H1 (cell line): Measurements from ENCODE around the gene TIE1. TPM values are rescaled to one million over a fixed set of nuclear protein-coding genes. Genes with fewer than 3 reads are reported as not detected.

ENCODE experiments used
- CTCF ChIA-PET: fragments of 300-600 bp; sonication (Branson Sonifier 250); formaldehyde crosslinking; loops from one replicate; lab custom pipeline; 2021; ENCODE audit not compliant: partially characterized antibody; lab: Charles Lee
- POLR2A ChIA-PET: fragments of 300-600 bp; sonication (Branson Sonifier 250); formaldehyde crosslinking; loops from one replicate; lab custom pipeline; 2021; ENCODE audit warnings: inconsistent platforms; ENCODE audit not compliant: partially characterized antibody; lab: Charles Lee
- DNase-seq, 2 experiments: peaks; one replicate each; pipeline versions ENCODE4 v3.0.0 to v3.0.0-alpha.2; 2010 to 2022; ENCODE audit warnings: low spot score in 2 of 2, low read depth in 1 of 2, mixed read lengths in 1 of 2
- FAIRE-seq: peaks from 2 replicates; lab custom pipeline; 2011; peaks lifted over from hg19 to GRCh38; lab: Jason Lieb, UNC
- H2AFZ ChIP-seq: 2 replicates; pipeline ENCODE4 v1.8.1; 2012; ENCODE audit warnings: low read length, inconsistent platforms
- H2AK5ac ChIP-seq: 2 replicates; pipeline ENCODE4 v1.6.1; 2013; ENCODE audit warnings: low read depth, low read length
- H2BK120ac ChIP-seq: replicated peaks from 2 replicates; pipeline ENCODE3; 2013; ENCODE audit warnings: low read depth, low read length, inconsistent platforms
- H2BK12ac ChIP-seq: 2 replicates; pipeline ENCODE4 v1.6.1; 2013; ENCODE audit warnings: low read depth, low read length
- H2BK15ac ChIP-seq: 2 replicates; pipeline ENCODE4 v1.6.1; 2013; ENCODE audit warnings: low read length
- H2BK20ac ChIP-seq: 2 replicates; pipeline ENCODE4 v1.6.1; 2013; ENCODE audit warnings: low read length
- H2BK5ac ChIP-seq: 2 replicates; pipeline ENCODE4 v1.6.1; 2013; ENCODE audit warnings: low read depth, low read length
- H3K14ac ChIP-seq: 2 replicates; pipeline ENCODE4 v1.6.1; 2013; ENCODE audit warnings: inconsistent platforms; ENCODE audit not compliant: insufficient read length
- H3K18ac ChIP-seq: 2 replicates; pipeline ENCODE4 v1.6.1; 2013; ENCODE audit warnings: low read length; ENCODE audit errors: extremely low read depth
- H3K23ac ChIP-seq: 2 replicates; pipeline ENCODE4 v1.6.1; 2013; ENCODE audit warnings: inconsistent platforms; ENCODE audit not compliant: insufficient read length
- H3K23me2 ChIP-seq: 2 replicates; pipeline ENCODE4 v1.6.1; 2013; ENCODE audit warnings: low read depth, low read length
- H3K27ac ChIP-seq: 2 replicates; pipeline ENCODE4 v1.6.1; 2011; ENCODE audit warnings: low read depth, low read length, inconsistent platforms
- H3K27me3 ChIP-seq, 4 experiments: replicated peaks in 1 of 4; 1 replicate in 1 of 4; 2 replicates in 3 of 4; pipeline versions ENCODE4 v1.6.1 to v1.8.1; 2011 to 2013; ENCODE audit warnings: low read length in 3 of 4, mild to moderate bottlenecking in 3 of 4, inconsistent platforms in 2 of 4, mixed read lengths in 2 of 4, moderate library complexity in 1 of 4; ENCODE audit not compliant: control insufficient read depth in 3 of 4, insufficient read depth in 3 of 4; ENCODE audit errors: extremely low read depth in 1 of 4
- H3K36me3 ChIP-seq, 4 experiments: 2 replicates each; pipeline versions ENCODE4 v1.6.1 to v1.8.1; 2011 to 2013; ENCODE audit warnings: mild to moderate bottlenecking in 4 of 4, low read length in 3 of 4, moderate library complexity in 2 of 4, control low read depth in 1 of 4, inconsistent platforms in 1 of 4; ENCODE audit not compliant: insufficient read depth in 4 of 4, control insufficient read depth in 2 of 4
- H3K4ac ChIP-seq: replicated peaks from 2 replicates; pipeline ENCODE3; 2013; ENCODE audit warnings: low read length, low read depth, mixed read lengths, inconsistent platforms; ENCODE audit not compliant: insufficient read length
- H3K4me1 ChIP-seq, 4 experiments: replicated peaks in 1 of 4; 1 replicate in 1 of 4; 2 replicates in 3 of 4; pipeline versions ENCODE4 v1.6.1 to v1.8.1; 2011 to 2013; ENCODE audit warnings: low read length in 3 of 4, inconsistent platforms in 2 of 4, mixed read lengths in 1 of 4; ENCODE audit not compliant: insufficient read depth in 4 of 4, control insufficient read depth in 3 of 4
- H3K4me2 ChIP-seq, 2 experiments: 2 replicates each; pipeline versions ENCODE4 v1.6.1 to v1.8.1; 2011 to 2013; ENCODE audit warnings: low read depth in 2 of 2, low read length in 2 of 2, control low read depth in 1 of 2, inconsistent platforms in 1 of 2, mild to moderate bottlenecking in 1 of 2; ENCODE audit not compliant: insufficient read depth in 1 of 2
- H3K4me3 ChIP-seq, 4 experiments: fragments of 200-600, 300-600 bp in 1 of 4; sonication (generic), shearing (Covaris generic), sonication (Bioruptor Twin) in 1 of 4; 2 replicates each; pipeline versions ENCODE4 v1.5.1 to v1.8.1; 2011 to 2016; ENCODE audit warnings: low read length in 4 of 4, low read depth in 3 of 4, control low read depth in 2 of 4, inconsistent platforms in 2 of 4, mild to moderate bottlenecking in 2 of 4, mixed read lengths in 1 of 4, moderate library complexity in 1 of 4; ENCODE audit not compliant: insufficient read depth in 2 of 4; ENCODE audit errors: extremely low read depth in 1 of 4
- H3K56ac ChIP-seq: replicated peaks from 2 replicates; pipeline ENCODE3; 2013; ENCODE audit warnings: low read depth, mild to moderate bottlenecking, mixed read lengths, low read length, inconsistent platforms; ENCODE audit not compliant: insufficient read length
- H3K79me1 ChIP-seq: 2 replicates; pipeline ENCODE4 v1.6.1; 2013; ENCODE audit warnings: low read depth, low read length, control low read depth
- H3K79me2 ChIP-seq, 2 experiments: 2 replicates each; pipeline versions ENCODE4 v1.6.1 to v1.8.1; 2012 to 2013; ENCODE audit warnings: low read length in 2 of 2, mild to moderate bottlenecking in 2 of 2, inconsistent platforms in 1 of 2; ENCODE audit not compliant: insufficient read depth in 2 of 2, control insufficient read depth in 1 of 2
- H3K9ac ChIP-seq, 4 experiments: replicated peaks in 1 of 4; 1 replicate in 1 of 4; 2 replicates in 3 of 4; pipeline versions ENCODE4 v1.6.1 to v1.8.1; 2011 to 2013; ENCODE audit warnings: low read depth in 3 of 4, low read length in 3 of 4, control low read depth in 2 of 4, mild to moderate bottlenecking in 2 of 4, moderate library complexity in 2 of 4, inconsistent platforms in 1 of 4; ENCODE audit errors: extremely low read depth in 1 of 4
- H3K9me3 ChIP-seq, 2 experiments: 2 replicates each; pipeline versions ENCODE4 v1.6.1 to v1.8.1; 2012 to 2013; ENCODE audit warnings: mild to moderate bottlenecking in 2 of 2, moderate library complexity in 2 of 2, control low read depth in 1 of 2, inconsistent platforms in 1 of 2, low read depth in 1 of 2, low read length in 1 of 2, mixed read lengths in 1 of 2; ENCODE audit not compliant: insufficient read depth in 2 of 2
- H4K20me1 ChIP-seq, 2 experiments: replicated peaks in 1 of 2; 2 replicates each; pipeline versions ENCODE3 to v1.8.1; 2011 to 2013; ENCODE audit warnings: inconsistent platforms in 2 of 2, low read length in 2 of 2, mild to moderate bottlenecking in 1 of 2; ENCODE audit not compliant: insufficient read depth in 2 of 2, control insufficient read depth in 1 of 2
- H4K5ac ChIP-seq: 2 replicates; pipeline ENCODE4 v1.6.1; 2013; ENCODE audit warnings: low read length, low read depth, mixed read lengths, inconsistent platforms; ENCODE audit not compliant: insufficient read length
- H4K8ac ChIP-seq: 2 replicates; pipeline ENCODE4 v1.8.0; 2013; ENCODE audit warnings: mild to moderate bottlenecking, moderate library complexity, low read length, inconsistent platforms; ENCODE audit not compliant: insufficient read depth; ENCODE audit errors: extremely low read depth
- H4K91ac ChIP-seq: replicated peaks from 2 replicates; pipeline ENCODE3; 2013; ENCODE audit warnings: low read length, mixed read lengths, inconsistent platforms; ENCODE audit not compliant: insufficient read length
- ASH2L ChIP-seq: fragments of 200-600, 300-600 bp; sonication (generic); IDR thresholded peaks from one replicate; pipeline ENCODE4 v1.7.1; 2017; ENCODE audit warnings: low read length
- GTF2F1 ChIP-seq: IDR thresholded peaks from 2 replicates; pipeline ENCODE4 v1.6.1; 2012; ENCODE audit warnings: low read depth, low read length, improper control_type of control experiment, borderline replicate concordance
- JUN ChIP-seq: IDR thresholded peaks from 2 replicates; pipeline ENCODE4 v1.6.1; 2011; ENCODE audit warnings: low read depth, mild to moderate bottlenecking, improper control_type of control experiment, low read length
- MAFK ChIP-seq: IDR thresholded peaks from 2 replicates; pipeline ENCODE4 v1.6.1; 2012; ENCODE audit warnings: low read depth, mild to moderate bottlenecking, improper control_type of control experiment, low read length
- RFX5 ChIP-seq: IDR thresholded peaks from 2 replicates; pipeline ENCODE4 v1.6.1; 2011; ENCODE audit warnings: low read depth, low read length, improper control_type of control experiment, borderline replicate concordance
- SAP30 ChIP-seq: fragments of 300-600 bp; sonication (generic); IDR thresholded peaks from 2 replicates; pipeline ENCODE4 v1.7.1; 2012; ENCODE audit warnings: low read length, moderate library complexity, mild to moderate bottlenecking, inconsistent platforms; ENCODE audit not compliant: insufficient read depth, insufficient replicate concordance
- SP1 ChIP-seq: IDR thresholded peaks from 2 replicates; pipeline ENCODE4 v1.6.1; 2011; ENCODE audit warnings: low read depth, low read length
- TBP ChIP-seq: IDR thresholded peaks from 2 replicates; pipeline ENCODE4 v1.6.1; 2011; ENCODE audit warnings: low read depth, low read length, improper control_type of control experiment
- YY1 ChIP-seq: IDR thresholded peaks from 2 replicates; pipeline ENCODE4 v1.6.1; 2011; ENCODE audit warnings: low read depth, mild to moderate bottlenecking, low read length
- ZNF274 ChIP-seq: IDR thresholded peaks from 2 replicates; pipeline ENCODE4 v1.7.0; 2012; ENCODE audit warnings: low read length, borderline replicate concordance; ENCODE audit errors: extremely low read depth
- WGBS, 2 experiments: shearing (Covaris generic) in 1 of 2; methylation state at CpG; one replicate each; pipeline versions ENCODE4 v1.1.6 to v1.1.7; 2013 to 2015; ENCODE audit warnings: low lambda C conversion rate in 2 of 2, mixed read lengths in 2 of 2, inconsistent platforms in 1 of 2, low coverage in 1 of 2, missing lambda C conversion rate in 1 of 2; ENCODE audit not compliant: insufficient replicate concordance in 2 of 2, insufficient coverage in 1 of 2, insufficient read length in 1 of 2; ENCODE audit errors: extremely low coverage in 1 of 2, missing lambda C conversion rate in 1 of 2; 5-methylcytosine and 5-hydroxymethylcytosine counted together
- polyA plus RNA-seq, 7 experiments: library from polyadenylated mRNA; depleted of rRNA in 3 of 7; stranded (reverse) in 5 of 7; unstranded in 2 of 7; fragments of >200 nt in 5 of 7; fragments of 200-250 nt in 2 of 7; gene quantifications; 1 replicate in 5 of 7; 2 replicates in 1 of 7; 4 replicates in 1 of 7; pipeline versions ENCODE4 v1.2.1 to v1.2.3, GENCODE V29; 2011 to 2013; ENCODE audit warnings: missing spikeins in 2 of 7, mixed read lengths in 2 of 7
- total RNA-seq: library from RNA; stranded (reverse); fragmentation: NEBNext Ultra II Directional; extraction: Animal tissue kit (Norgen Biotek cat#: 25700); gene quantifications from 2 replicates; pipeline ENCODE4 v1.2.1, GENCODE V29; 2021
- TF ChIP-seq, protein P1 (sequence below): IDR thresholded peaks from 2 replicates; pipeline ENCODE4 v1.6.1; 2011; ENCODE audit warnings: low read depth, mild to moderate bottlenecking, low read length; ENCODE audit not compliant: insufficient read depth

Gene TIE1
- total and polyA plus RNA-seq, 2 of the 8 experiments (the other 6 are each of a cell fraction or from before 2014, with no cell fraction given): 0.74 to 2.2 TPM

GRCh38 chr1:43288785-43289706, 11.7 kb upstream of the TIE1 start:
- Histone ChIP-seq H3K79me2 (no peaks in the 10 kb centered on the region), H3K9ac (no peak overlapping the region), H3K4me3 (no peak overlapping the region), H3K14ac (no peak overlapping the region), H3K9me3 (no peaks in the 10 kb centered on the region), H4K5ac (no peak overlapping the region), H2BK15ac (no peak overlapping the region), H3K79me1 (no peaks in the 10 kb centered on the region; the same call in none of the 2 replicates), H2BK20ac (no peak overlapping the region), H3K4me2 (no peak overlapping the region), H3K18ac (no peak overlapping the region), H2BK12ac (no peak overlapping the region), H3K36me3 (no peaks in the 10 kb centered on the region), H2BK120ac (no peak overlapping the region), H3K56ac (no peak overlapping the region), H2BK5ac (no peak overlapping the region), H4K8ac (no peak overlapping the region; the same call in 1 of the 2 replicates), H4K91ac (no peak overlapping the region), H4K20me1 (no peaks in the 10 kb centered on the region), H2AK5ac (no peak overlapping the region), H3K27ac (no peak overlapping the region), H3K23ac (no peak overlapping the region), H3K4ac (no peak overlapping the region), H3K4me1 (peaks cover 0 to 15% (median 12%) of the 10 kb centered on the region in 4 experiments; a peak in 6 of 7 replicates), H3K23me2 (peaks cover 3% of the 10 kb centered on the region; the same call in 1 of the 2 replicates), H3K27me3 (no peaks in the 10 kb centered on the region; a peak in 1 of 7 replicates), H2AFZ (no peak overlapping the region)
- 87% methylated on average over 12 of the region's 12 CpGs; no CpG with 5 or more reads in 1 of the 2 experiments for WGBS, 2 experiments
- FAIRE-seq: no peak
- ChIA-PET CTCF (interaction anchor here (0.7 to 1.8 kb wide), 6 partner anchors 14 to 165 kb away, joined by 3 to 7 read pairs (median 3); no protein-coding TSS in a partner anchor), POLR2A (interaction anchor here (5.0 kb wide), 1 partner anchor 69 kb away, joined by 19 read pairs; the partner anchor contains the start of gene CDC20)
- DNase-seq: no peak
- TF ChIP-seq TBP (no peak), RFX5 (no peak), ZNF274 (no peak), MAFK (no peak), GTF2F1 (no peak), JUN (no peak), YY1 (no peak), SP1 (no peak), SAP30 (no peak), ASH2L (no peak)
- TF ChIP-seq, protein P1, sequence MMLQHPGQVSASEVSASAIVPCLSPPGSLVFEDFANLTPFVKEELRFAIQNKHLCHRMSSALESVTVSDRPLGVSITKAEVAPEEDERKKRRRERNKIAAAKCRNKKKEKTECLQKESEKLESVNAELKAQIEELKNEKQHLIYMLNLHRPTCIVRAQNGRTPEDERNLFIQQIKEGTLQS: no peak
